Transverse colon (tissue), 3 donors: Measurements from ENCODE around the gene ACVR1B.

Experiments used
- CTCF ChIP-seq, 5 experiments: fragments of 200-600 bp in 3 of 5; fragments of 450-650 bp in 2 of 5; sonication (generic) in 3 of 5; IDR thresholded peaks; 1 replicate in 2 of 5; 2 replicates in 3 of 5; pipeline ENCODE4 v1.5.1; 2016 to 2017; ENCODE audit warnings: antibody characterized with exemption in 5 of 5, inconsistent platforms in 3 of 5, mild to moderate bottlenecking in 2 of 5, moderate library complexity in 1 of 5
- EP300 ChIP-seq: sonication (generic); formaldehyde crosslinking; IDR thresholded peaks from one replicate; pipeline ENCODE4 v1.6.1; 2017; ENCODE audit warnings: antibody characterized with exemption, low read depth
- POLR2A ChIP-seq: fragments of 450-650 bp; IDR thresholded peaks from one replicate; pipeline ENCODE4 v1.6.1; 2016; ENCODE audit warnings: antibody characterized with exemption, mild to moderate bottlenecking, moderate library complexity

GRCh38 chr12:52042706-52043385 is 91.3 kb downstream of the ACVR1B start:
- TF ChIP-seq EP300 (no peak), POLR2A (no peak), CTCF (IDR thresholded peaks at IDR 0.05) (no peak)
